ENCODE data around the gene NUDT9.
"Not testable (repeated sequence)": the region's sequence is repeated elsewhere in the genome, so short reads cannot be mapped to it uniquely, and the experiment has no call there.

Gene NUDT9

DNA sequence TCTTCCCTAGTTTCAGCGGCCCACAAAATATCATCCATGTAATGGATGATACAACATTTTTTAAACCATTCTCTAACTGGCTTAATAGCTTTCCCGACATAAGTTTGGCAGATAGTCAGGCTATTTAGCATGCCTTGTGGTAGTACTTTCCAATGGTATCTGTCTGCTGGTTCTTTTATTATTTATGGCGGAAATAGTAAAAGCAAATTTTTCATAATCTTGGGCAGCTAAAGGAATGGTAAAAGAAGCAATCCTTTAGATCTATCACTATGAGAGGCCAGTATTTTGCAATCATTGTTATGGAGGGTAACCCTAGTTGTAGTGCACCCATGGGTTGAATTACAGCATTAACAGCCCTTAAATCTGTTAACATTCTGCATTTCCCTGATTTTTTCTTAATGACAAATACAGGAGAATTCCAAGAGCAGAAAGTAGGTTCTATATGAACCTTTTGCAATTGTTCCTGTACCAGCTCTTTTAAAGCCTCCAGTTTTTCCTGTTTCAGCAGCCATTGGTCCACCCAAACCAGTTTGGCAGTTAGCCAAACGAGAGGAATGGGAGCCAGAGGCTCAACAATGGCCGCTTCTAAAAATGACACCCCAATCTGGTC, 17.1 kb upstream of the NUDT9 start:
- DNase-seq: no peak
- in situ Hi-C loops (cut with HindIII; ENCODE audit: low pct_ligation_motif_present, low pct_unique_long_range_greater_than_20kb, low sequenced_read_pairs): no loop called here

- no peak for DNase-seq
- in situ Hi-C loops (cut with HindIII; ENCODE audit: low pct_ligation_motif_present, low pct_unique_long_range_greater_than_20kb, low sequenced_read_pairs): no loop called here
These were observed 15.9 kb upstream of the NUDT9 start for GRCh38 chr4:87406462-87406861.

GRCh38 chr4:87406902-87407301, 15.5 kb upstream of the NUDT9 start:
- DNase-seq; in situ Hi-C loops (cut with HindIII; ENCODE audit: low pct_ligation_motif_present, low pct_unique_long_range_greater_than_20kb, low sequenced_read_pairs): not testable (repeated sequence)

DNA sequence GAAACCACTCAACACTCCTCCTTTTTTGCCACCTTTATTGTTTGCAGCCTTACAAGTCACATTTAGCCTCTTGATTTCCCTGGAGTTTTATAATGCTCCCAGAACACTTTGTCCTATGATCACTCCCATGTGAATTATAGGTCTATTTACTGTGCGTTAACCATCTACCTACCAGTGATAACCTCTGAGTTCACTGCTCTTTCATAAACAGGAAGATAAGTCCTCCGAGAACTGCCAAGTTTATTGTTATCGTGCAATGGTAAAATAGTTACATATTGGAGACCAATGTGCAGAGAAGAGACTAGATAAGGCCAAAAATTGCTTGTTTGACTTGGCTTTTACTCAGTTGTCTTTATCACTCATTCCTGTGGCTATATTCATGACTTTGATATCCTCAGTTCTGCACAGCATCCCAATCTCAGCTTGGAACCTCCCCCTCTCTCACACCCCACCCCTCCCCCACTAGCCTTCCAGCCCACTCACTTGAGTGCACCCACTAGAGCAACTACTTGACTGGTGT, 12.9 kb upstream of the NUDT9 start:
- in situ Hi-C loops (cut with HindIII; ENCODE audit: low pct_ligation_motif_present, low pct_unique_long_range_greater_than_20kb, low sequenced_read_pairs): no loop called here
- no peak for DNase-seq

DNA sequence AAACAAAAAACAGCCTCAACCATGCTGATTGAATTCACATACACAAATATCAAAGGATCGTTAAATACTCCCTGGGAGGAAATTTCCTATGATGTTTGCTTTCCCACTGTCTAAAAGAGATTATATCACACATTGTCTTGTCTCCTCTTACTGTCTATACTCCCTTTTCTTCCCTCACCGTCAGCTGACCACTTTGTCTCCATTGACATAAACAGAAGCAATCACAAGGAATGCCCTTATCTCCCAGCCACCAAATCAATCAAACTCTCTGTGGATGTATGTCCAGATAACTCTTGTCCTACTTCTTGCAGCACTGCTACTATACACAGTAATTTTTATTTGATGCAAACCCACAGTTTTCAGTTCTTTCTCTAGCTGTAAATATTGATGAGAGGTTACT, 12.2 kb upstream of the NUDT9 start:
- no peak for DNase-seq
- in situ Hi-C loops (cut with HindIII; ENCODE audit: low pct_ligation_motif_present, low pct_unique_long_range_greater_than_20kb, low sequenced_read_pairs): no loop called here

DNA sequence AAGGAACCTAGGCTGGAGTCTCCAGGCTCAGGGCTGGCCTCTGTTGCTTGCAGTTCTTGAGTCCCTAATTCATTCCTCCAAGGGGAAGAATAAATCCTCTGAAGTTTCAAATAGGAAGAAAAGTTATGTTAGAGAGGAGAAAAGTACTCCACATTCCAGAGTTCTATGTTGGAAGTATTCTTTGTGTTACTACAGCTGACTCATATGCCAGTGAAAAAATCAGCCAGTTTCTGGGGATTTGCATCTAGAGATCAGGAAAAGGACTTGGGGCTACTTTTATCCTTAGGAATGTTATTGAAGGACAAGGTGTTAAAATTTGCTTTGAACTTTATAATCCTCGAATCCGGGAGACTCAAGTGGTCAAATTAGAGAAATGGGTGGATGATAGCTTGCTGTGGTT, 11.7 kb upstream of the NUDT9 start:
- no peak for DNase-seq
- in situ Hi-C loops (cut with HindIII; ENCODE audit: low pct_ligation_motif_present, low pct_unique_long_range_greater_than_20kb, low sequenced_read_pairs): no loop called here

DNA sequence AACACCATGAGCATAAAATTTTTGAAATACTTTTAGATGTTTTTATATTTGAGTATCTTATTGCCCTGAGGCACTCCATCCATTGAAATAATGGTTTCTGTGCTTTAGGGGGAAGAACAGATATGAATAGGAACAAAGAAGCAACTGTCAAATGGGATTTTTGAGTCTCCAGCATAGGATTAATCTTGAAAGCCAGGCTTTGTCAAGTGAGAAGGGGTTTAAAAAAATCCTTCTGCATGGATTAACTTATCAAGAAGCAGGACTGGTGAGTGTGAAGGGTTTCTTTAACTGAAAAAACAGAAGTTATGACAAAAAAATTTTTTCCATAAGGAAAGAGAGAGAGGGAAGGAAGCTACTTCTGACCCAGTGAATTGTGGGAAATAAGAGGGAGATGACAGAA, 7.6 kb upstream of the NUDT9 start:
- no peak for DNase-seq
- in situ Hi-C loops (cut with HindIII; ENCODE audit: low pct_ligation_motif_present, low pct_unique_long_range_greater_than_20kb, low sequenced_read_pairs): no loop called here

DNA sequence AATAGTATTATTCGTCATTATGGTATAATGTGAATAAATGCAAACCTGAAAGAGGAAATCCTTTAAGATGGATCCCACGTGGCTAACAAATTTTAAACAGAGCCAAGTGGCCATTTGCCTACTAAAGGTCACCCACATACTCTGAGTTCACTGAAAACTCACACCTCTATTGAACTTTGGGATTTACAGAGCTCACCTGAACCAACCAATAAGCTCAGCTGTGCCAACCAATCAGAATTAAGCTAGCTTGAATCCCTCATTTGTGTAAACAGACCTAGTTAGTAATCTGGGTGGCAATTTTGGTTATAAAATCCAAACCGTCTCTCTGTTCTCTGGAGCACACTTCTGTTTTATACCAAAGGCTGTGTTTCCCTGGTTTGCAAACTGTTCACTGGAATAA, 5.4 kb upstream of the NUDT9 start:
- no peak for DNase-seq
- in situ Hi-C loops (cut with HindIII; ENCODE audit: low pct_ligation_motif_present, low pct_unique_long_range_greater_than_20kb, low sequenced_read_pairs): no loop called here

DNA sequence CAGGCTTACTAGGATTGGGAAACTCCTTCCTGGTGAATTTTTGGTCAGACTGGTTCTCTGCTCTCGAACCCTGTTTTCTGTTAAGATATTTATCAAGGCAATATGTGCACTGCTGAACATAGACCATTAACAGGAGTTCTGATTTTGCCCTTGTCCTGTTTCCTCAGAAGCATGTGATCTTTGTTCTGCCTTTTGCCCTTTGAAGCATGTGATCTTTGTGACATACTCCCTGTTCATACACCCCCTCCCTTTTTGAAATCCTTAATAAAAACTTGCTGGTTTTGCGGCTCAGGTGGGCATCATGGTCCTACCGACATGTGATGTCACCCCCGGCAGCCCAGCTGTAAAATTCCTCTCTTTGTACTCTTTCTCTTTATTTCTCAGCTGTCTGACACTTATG, 4.0 kb upstream of the NUDT9 start:
- DNase-seq; in situ Hi-C loops (cut with HindIII; ENCODE audit: low pct_ligation_motif_present, low pct_unique_long_range_greater_than_20kb, low sequenced_read_pairs): not testable (repeated sequence)

- DNase-seq: no peak
- in situ Hi-C loops (cut with HindIII; ENCODE audit: low pct_ligation_motif_present, low pct_unique_long_range_greater_than_20kb, low sequenced_read_pairs): no loop called here
These were observed 2.7 kb upstream of the NUDT9 start for GRCh38 chr4:87419578-87420249.

- no peak for DNase-seq
- in situ Hi-C loops (cut with HindIII; ENCODE audit: low pct_ligation_motif_present, low pct_unique_long_range_greater_than_20kb, low sequenced_read_pairs): no loop called here
These were observed 2.0 kb upstream of the NUDT9 start for GRCh38 chr4:87420276-87420830.

DNA sequence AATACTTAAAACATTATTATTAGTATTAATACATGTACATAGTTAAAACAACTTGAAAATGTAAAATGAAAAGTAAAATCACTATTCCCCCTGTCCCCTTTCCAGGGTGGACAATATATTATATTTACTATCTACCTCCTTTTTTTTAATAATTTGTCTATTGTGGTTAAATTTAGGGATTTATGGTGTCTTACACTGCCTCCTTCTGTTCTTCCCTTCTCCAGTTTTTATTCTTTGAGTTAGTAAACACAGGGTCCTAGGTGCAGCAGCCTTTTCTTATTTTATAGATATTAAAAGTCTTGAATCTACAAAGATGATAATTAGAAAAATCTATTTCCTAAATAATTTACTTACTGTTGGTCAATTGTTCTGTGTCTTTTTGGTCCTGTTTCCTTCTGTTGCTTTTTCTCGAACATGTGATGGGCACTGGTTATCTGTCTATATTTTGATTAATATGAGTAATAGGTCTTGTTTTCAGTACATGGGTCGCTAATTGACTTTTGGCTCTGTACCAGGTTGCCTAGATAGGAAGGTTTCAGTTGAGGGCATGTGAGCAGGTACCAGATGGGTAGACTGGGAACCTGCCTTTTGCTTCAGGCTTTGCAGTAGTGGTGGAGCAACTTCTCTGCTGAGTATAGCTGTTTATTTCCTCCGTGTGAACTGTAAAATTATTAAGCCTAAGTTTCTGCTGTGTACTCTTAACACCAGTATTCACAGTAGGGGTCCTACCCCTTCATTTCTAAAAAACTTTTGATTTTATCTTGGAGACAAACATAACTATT, 1.1 kb downstream of the NUDT9 start:
- DNase-seq: peak; percentile 19
- in situ Hi-C loops (cut with HindIII; ENCODE audit: low pct_ligation_motif_present, low pct_unique_long_range_greater_than_20kb, low sequenced_read_pairs): no loop called here

- DNase-seq; in situ Hi-C loops (cut with HindIII; ENCODE audit: low pct_ligation_motif_present, low pct_unique_long_range_greater_than_20kb, low sequenced_read_pairs): not testable (repeated sequence)
These were observed 1.7 kb downstream of the NUDT9 start for GRCh38 chr4:87424099-87424543.

- in situ Hi-C loops (cut with HindIII; ENCODE audit: low pct_ligation_motif_present, low pct_unique_long_range_greater_than_20kb, low sequenced_read_pairs): no loop called here
- DNase-seq: no peak
These were observed 3.3 kb downstream of the NUDT9 start for GRCh38 chr4:87425711-87426110.

DNA sequence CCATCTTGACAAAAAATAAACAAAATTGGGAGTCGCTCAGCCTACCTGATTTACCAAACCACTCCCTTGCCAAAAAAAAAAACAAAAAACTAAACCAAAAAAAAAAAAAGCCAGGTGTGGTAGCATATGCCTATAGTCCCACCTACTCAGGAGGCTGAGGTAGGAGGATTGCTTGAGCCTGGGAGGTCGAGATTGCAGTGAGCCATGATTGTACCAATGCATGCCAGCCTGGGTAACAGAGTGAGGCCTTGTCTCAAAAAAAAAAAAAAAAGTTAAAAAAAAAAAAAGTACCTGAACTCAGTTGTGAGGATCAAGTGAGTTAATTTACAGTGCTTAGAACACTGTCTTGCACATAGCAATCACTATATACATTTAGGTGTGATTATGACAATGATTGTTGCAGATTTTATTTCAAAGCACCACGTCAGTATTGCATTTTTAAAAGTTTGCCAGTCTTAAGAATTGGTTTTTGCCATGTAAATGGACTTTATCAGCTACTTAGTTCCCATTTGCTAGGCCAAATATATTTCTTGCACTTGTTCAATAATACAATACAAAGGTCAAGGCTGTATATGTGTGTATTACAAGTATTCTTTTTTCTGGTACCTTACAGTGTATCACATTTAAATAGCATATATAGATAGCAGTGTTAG, 4.6 kb downstream of the NUDT9 start:
- no peak for DNase-seq
- in situ Hi-C loops (cut with HindIII; ENCODE audit: low pct_ligation_motif_present, low pct_unique_long_range_greater_than_20kb, low sequenced_read_pairs): no loop called here

DNA sequence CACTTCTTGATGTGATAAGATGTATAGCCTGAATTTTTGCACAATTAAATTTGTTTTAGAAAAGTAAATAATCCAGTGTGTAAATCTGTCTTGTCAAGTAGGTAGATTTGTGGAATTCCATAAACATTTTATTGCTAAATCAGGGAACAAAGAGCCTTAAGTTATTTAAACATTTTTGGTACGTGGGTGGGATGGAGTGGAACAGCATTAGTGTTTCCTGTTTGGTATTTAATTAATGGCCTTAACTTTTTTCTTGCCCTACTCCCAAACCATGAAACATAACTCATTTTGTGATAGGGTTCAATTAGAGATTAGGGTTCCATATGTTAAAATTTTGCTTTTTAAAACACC, 5.1 kb downstream of the NUDT9 start:
- DNase-seq: no peak
- in situ Hi-C loops (cut with HindIII; ENCODE audit: low pct_ligation_motif_present, low pct_unique_long_range_greater_than_20kb, low sequenced_read_pairs): no loop called here

- no peak for DNase-seq
- in situ Hi-C loops (cut with HindIII; ENCODE audit: low pct_ligation_motif_present, low pct_unique_long_range_greater_than_20kb, low sequenced_read_pairs): no loop called here
These were observed 6.6 kb downstream of the NUDT9 start for GRCh38 chr4:87428979-87429378.

DNA sequence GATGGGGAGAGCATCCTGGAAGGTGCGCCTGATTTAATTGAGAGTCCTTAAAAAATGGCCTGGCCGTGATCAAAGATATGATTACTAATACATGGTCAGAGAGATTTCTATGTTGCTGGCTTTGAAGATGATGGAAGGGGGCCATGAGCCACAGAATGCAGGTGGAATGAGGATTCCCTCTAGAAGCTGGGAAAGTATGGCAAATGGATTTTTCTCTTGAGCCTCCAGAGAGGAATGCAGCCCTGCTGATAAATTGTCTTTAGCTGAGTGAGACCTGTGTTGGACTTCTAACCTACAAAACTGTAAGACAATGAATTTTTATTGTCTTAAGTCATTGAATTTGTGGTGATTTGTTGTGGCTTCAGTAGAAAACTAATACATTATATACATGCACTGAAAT, 7.7 kb downstream of the NUDT9 start:
- DNase-seq: no peak
- in situ Hi-C loops (cut with HindIII; ENCODE audit: low pct_ligation_motif_present, low pct_unique_long_range_greater_than_20kb, low sequenced_read_pairs): no loop called here

DNA sequence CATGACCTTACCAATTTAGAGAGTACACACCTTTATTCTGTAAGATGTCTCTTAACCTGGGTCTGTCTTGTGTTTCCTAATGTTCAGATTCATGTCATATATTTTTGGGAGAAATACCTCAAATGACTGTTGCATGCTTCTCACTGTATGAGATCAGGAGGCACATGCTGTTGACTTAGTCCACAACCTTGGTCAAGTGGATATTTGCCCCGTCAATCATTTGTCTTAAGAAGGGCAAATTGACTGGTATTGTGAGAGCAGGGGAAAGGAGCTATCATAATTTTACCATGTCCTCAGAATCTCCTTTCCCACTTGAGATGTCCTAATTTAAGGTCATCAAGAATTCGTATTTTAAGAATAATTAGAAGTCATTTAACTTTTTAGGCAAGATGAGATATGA, 11.0 kb downstream of the NUDT9 start:
- in situ Hi-C loops (cut with HindIII; ENCODE audit: low pct_ligation_motif_present, low pct_unique_long_range_greater_than_20kb, low sequenced_read_pairs): no loop called here
- no peak for DNase-seq
